Measurements from ENCODE around the gene SLC7A5.
A peak's percentile ranks its signal among the peaks of the same experiment; 100 is the strongest.
"Not testable (repeated sequence)": the region's sequence is repeated elsewhere in the genome, so short reads cannot be mapped to it uniquely, and the experiment has no call there.

SLC7A5 gene

DNA sequence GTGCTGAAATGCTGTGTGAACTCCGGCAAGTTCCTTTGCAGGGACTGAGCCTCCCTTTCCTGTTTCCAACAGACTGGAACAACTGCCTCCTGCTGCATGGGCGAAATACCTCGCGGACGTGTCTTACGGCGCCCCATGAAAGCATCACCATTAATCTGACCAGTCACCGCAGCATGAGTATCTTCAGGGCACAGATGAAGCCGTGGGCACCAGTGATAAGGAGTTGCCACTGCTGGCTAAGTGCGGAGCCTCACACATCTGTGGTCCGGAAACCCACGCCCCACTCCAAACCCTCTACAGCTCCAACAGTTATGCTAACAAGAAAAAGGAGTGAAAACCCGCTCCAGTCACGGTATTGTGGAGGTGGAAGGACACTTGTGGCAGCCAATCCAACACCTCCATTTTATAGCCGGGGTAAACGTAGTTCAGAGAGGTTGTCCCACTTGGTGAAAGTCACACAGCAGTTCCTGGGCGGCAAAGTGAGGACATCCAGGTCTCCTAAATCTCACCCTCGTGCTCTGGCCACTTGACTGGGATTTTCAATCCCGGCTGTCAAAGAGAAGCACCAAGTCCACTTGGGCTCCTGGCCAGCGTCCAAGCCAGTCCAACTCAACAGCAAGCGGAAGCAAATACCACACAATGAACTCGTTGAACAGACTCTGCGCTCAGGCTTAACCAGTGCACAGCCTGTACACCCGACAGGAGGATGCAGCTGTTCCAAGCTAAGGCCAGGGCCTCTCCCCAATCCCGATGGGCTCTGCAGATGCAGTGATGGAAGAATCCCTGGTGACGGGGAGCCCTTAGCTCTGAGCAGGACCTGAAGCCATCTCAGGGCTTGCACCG lies 10.9 kb downstream of the SLC7A5 start:
- H3K9me3 ChIP-seq (ENCODE audit: control insufficient read depth in 2 of 2, low read length in 2 of 2); H3K27me3 ChIP-seq (ENCODE audit: control insufficient read depth in 1 of 2, insufficient read depth in 2 of 2, low read length in 2 of 2); H3K36me3 ChIP-seq (ENCODE audit: control insufficient read depth in 2 of 2, insufficient read depth in 2 of 2, low read length in 2 of 2): not testable (repeated sequence)
- peaks cover 84% of the 10 kb centered on the region for H3K4me1 ChIP-seq (ENCODE audit: control insufficient read depth, insufficient read depth, low read length)
- peak overlapping the region in 1 of 2 donors; percentile 44 for H3K9ac ChIP-seq (ENCODE audit: low read length in 2 of 2)
- peak overlapping the region; percentile 91 for H3K27ac ChIP-seq (ENCODE audit: low read length)
- H3K4me3 ChIP-seq (ENCODE audit: low read length in 2 of 2): peak overlapping the region in 1 of 2 donors; percentile 29

DNA sequence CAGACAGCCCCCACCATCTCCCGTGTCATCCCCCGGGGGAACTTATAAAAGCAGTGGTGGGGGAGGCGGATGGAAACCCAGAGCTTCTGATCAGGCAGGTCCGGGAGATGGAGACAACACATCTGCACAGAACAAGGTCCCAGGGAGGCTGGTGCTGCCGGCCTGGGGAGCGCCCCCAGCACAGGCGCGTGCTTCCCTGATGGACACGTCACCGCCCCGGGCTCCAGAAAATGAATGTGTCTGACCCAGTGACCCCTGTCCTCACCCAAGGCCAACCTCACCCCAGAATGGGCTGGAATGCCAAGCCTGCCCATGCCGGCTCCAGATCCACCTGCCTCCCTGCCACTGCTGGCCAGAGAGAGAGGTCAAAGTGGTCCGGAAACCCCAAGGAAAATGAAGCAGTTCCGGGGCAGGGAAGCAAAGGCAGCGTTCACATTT lies 12.5 kb downstream of the SLC7A5 start:
- Histone ChIP-seq H3K4me3 (ENCODE audit: low read length in 2 of 2) (no peak overlapping the region), H3K27ac (ENCODE audit: low read length) (peak overlapping the region; percentile 91), H3K9me3 (ENCODE audit: control insufficient read depth in 2 of 2, low read length in 2 of 2) (no peaks in the 10 kb centered on the region), H3K9ac (ENCODE audit: low read length in 2 of 2) (peak overlapping the region in 1 of 2 donors; percentile 39), H3K36me3 (ENCODE audit: control insufficient read depth in 2 of 2, insufficient read depth in 2 of 2, low read length in 2 of 2) (no peaks in the 10 kb centered on the region), H3K27me3 (ENCODE audit: control insufficient read depth in 1 of 2, insufficient read depth in 2 of 2, low read length in 2 of 2) (no peaks in the 10 kb centered on the region), H3K4me1 (ENCODE audit: control insufficient read depth, insufficient read depth, low read length) (peaks cover 84% of the 10 kb centered on the region)

DNA sequence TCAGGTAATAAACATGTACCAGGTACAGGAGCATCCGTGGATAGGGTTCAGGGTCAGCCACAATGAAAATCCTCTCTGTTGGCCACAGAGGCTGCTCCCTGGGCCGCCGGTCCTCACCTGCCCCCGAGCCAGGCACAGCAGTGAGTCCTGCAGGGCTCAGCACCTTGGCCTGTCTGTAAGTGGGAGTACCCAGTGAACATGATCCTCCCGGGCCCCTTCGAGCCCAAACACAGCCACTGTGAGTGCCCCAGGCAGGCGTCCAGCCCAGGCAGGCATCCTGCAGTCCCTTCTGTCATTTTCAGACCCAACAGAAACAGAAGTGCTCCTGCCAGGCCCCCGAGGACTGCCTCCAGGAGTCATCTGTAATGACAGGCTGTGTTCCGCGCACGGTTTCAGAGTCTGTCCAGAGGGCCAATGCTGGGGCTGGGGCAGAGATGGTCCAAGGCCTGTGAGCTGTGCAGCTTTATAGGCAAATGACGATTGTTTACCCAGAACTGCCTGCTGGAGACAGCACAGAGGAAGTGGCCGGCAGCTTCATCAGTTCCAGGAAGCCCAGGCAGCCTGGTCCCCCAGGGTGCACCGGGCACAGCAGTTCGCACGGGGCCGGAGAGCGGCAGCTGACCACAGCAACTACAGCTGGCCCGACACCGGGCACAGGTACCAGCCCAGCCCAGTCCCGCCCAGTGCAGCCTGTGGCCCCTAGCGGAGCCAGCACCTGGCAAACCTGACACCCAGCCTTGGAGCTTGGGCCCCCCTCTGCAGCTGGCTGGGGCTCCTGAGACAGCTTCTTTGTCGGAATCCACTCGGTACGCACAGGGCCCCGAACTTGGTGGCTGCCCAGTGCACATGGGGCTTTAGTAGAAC lies 13.2 kb downstream of the SLC7A5 start:
- peaks cover under 1 to 2% of the 10 kb centered on the region in 2 donors for H3K36me3 ChIP-seq (ENCODE audit: control insufficient read depth in 2 of 2, insufficient read depth in 2 of 2, low read length in 2 of 2)
- H3K4me1 ChIP-seq (ENCODE audit: control insufficient read depth, insufficient read depth, low read length): peaks cover 78% of the 10 kb centered on the region
- H3K9me3 ChIP-seq (ENCODE audit: control insufficient read depth in 2 of 2, low read length in 2 of 2): no peaks in the 10 kb centered on the region
- peak overlapping the region; percentile 12 to 22 for H3K4me3 ChIP-seq (ENCODE audit: low read length in 2 of 2)
- peak overlapping the region; percentile 91 for H3K27ac ChIP-seq (ENCODE audit: low read length)
- H3K27me3 ChIP-seq (ENCODE audit: control insufficient read depth in 1 of 2, insufficient read depth in 2 of 2, low read length in 2 of 2): no peaks in the 10 kb centered on the region
- peak overlapping the region; percentile 36 to 68 for H3K9ac ChIP-seq (ENCODE audit: low read length in 2 of 2)

DNA sequence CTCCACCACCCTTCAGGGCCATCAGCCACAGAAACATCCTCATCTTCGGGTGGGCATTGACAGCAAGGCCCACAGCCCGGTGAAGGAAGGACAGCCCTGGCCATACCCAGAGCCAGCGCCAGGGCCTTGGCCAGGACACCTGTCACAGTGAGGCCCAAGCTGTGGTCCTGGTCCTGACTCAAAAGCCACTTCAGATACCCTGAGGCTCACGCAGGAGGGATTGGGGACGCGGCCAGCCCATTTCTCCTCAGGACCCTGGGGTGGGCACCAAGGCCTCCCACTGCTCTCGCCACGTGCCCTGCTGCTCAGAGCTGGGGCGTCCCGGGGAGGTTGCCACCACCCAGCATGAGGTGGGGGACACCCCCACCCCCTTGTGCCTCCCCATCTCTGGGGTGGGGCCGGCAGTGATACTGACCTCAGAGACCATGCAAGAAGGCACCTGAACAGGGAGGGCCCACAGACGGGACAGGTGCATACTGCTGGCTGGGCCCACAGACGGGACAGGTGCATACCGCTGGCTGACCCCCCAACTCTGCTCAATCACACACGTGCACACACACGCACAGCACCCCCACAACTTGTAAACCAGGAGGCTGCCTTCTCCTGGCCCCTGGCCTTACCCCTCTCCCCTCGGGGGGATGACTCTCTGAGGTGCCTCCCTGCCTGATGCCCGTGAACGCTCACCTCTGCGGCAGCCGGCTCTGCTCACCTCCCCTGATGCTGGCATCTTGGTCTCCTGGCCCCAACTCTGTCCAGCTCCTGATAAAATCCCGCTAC lies 14.2 kb downstream of the SLC7A5 start:
- Histone ChIP-seq H3K36me3 (ENCODE audit: control insufficient read depth in 2 of 2, insufficient read depth in 2 of 2, low read length in 2 of 2) (peaks cover 3 to 8% of the 10 kb centered on the region in 2 donors), H3K9ac (ENCODE audit: low read length in 2 of 2) (peak overlapping the region; percentile 47 to 68), H3K27me3 (ENCODE audit: control insufficient read depth in 1 of 2, insufficient read depth in 2 of 2, low read length in 2 of 2) (no peaks in the 10 kb centered on the region), H3K27ac (ENCODE audit: low read length) (peak overlapping the region; percentile 91), H3K4me1 (ENCODE audit: control insufficient read depth, insufficient read depth, low read length) (peaks cover 74% of the 10 kb centered on the region), H3K9me3 (ENCODE audit: control insufficient read depth in 2 of 2, low read length in 2 of 2) (no peaks in the 10 kb centered on the region), H3K4me3 (ENCODE audit: low read length in 2 of 2) (peak overlapping the region in 1 of 2 donors; percentile 22)

DNA sequence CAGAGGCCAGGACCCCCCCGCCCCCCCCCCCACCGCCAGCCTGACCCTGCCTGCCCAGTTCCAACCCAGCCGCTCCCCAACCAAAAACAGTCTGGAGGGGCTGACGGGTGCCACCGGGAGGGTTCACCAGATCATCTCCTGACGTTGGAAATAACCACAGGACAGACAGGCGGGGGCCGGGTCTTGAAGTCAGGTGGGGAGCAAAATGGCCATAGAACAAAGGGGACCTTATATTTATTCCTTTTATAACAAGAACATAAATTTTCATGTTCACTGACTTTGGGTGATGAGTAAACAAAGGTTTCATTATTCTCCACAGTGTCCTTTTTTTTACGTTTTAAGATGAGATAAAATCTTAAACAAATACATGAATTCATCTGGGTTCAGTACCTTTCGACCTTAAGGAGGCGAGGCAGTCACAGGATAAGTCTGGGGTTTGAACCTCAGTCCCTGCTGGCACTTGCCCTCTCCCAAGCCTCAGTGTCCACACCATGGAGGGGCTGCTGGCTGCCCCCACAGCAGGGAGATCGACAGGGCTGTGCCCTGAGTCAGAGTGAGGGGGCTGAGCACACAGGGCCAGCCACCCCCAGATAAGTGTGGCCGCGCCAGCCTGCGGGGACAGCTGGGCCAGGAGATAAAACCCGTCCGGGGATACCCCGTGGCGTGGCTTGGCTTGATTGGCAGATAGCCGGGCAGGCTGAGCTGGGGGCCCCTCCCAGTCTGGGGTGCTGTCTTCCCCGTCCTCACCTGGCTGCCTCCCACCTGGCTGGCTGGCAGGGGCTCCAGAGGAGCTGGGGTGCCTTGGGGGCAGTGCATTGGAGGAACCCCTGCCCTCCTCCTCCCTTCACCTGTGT lies 15.0 kb downstream of the SLC7A5 start:
- peak overlapping the region in 1 of 2 donors; percentile 71 for H3K4me3 ChIP-seq (ENCODE audit: low read length in 2 of 2)

DNA sequence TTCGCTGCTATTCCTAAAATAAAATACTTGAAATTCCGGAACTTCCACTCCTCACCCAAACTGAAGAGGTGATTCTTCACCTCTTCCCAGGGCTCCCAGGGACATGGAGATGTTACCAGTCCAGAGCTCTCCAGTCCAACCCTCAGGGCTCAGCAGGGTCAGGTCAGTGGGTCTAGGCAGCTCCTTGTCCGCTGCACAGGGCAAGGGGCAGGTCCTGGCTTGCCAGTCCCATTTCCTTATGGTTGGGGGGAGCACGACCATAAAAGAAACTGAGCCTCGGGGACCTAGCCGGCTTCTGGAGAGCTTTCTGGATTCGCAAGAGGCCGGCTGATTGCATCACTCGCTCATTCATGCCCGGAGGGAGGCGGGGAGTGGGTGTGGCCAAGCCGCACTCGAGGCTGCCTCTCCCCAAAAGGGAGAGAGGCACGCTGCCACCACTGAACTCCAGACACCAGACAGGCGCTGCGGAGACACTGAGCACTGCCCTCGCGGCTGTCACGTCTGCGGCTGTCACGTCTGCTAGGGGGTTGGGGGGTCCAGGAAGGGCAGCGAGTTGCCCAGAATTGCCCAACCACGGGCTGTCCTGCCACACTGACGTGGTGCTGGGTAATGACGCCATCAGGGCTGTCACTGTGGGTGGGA lies 15.8 kb downstream of the SLC7A5 start:
- H3K4me3 ChIP-seq (ENCODE audit: low read length in 2 of 2): peak overlapping the region; percentile 3 to 71
- H3K9me3 ChIP-seq (ENCODE audit: control insufficient read depth in 2 of 2, low read length in 2 of 2): no peaks in the 10 kb centered on the region
- H3K4me1 ChIP-seq (ENCODE audit: control insufficient read depth, insufficient read depth, low read length): peaks cover 69% of the 10 kb centered on the region
- H3K27me3 ChIP-seq (ENCODE audit: control insufficient read depth in 1 of 2, insufficient read depth in 2 of 2, low read length in 2 of 2): no peaks in the 10 kb centered on the region
- H3K36me3 ChIP-seq (ENCODE audit: control insufficient read depth in 2 of 2, insufficient read depth in 2 of 2, low read length in 2 of 2): peaks cover 3 to 15% of the 10 kb centered on the region in 2 donors
- H3K27ac ChIP-seq (ENCODE audit: low read length): peak overlapping the region; percentile 82
- peak overlapping the region; percentile 29 to 66 for H3K9ac ChIP-seq (ENCODE audit: low read length in 2 of 2)

More for the DNA sequence above, 15.0 kb downstream of the SLC7A5 start:
- H3K9me3 ChIP-seq (ENCODE audit: control insufficient read depth in 2 of 2, low read length in 2 of 2): no peaks in the 10 kb centered on the region
- H3K27ac ChIP-seq (ENCODE audit: low read length): peak overlapping the region; percentile 91
- H3K9ac ChIP-seq (ENCODE audit: low read length in 2 of 2): peak overlapping the region; percentile 47 to 66
- H3K4me1 ChIP-seq (ENCODE audit: control insufficient read depth, insufficient read depth, low read length): peaks cover 76% of the 10 kb centered on the region
- H3K27me3 ChIP-seq (ENCODE audit: control insufficient read depth in 1 of 2, insufficient read depth in 2 of 2, low read length in 2 of 2): no peaks in the 10 kb centered on the region
- peaks cover 3 to 8% of the 10 kb centered on the region in 2 donors for H3K36me3 ChIP-seq (ENCODE audit: control insufficient read depth in 2 of 2, insufficient read depth in 2 of 2, low read length in 2 of 2)

DNA sequence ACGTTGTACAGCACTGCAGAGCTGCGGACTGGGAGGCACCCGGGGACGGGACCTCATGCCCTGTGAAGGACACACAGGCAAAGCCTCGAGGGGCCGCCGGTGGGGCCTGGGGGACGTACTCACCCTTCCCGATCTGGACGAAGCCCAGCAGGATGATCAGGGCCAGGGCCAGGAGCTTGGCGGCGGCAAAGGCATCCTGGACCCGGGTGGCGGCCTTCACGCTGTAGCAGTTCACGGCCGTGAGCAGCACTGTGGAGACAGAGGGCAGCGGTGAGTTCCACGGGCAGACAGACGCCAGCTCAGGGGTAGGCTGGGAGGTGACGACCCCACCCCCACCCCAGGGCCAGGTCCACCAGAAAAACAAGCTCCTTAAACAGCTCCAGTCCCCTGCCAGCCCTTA lies 17.7 kb downstream of the SLC7A5 start:
- H3K27ac ChIP-seq (ENCODE audit: low read length): no peak overlapping the region
- H3K4me1 ChIP-seq (ENCODE audit: control insufficient read depth, insufficient read depth, low read length): peaks cover 57% of the 10 kb centered on the region
- H3K27me3 ChIP-seq (ENCODE audit: control insufficient read depth in 1 of 2, insufficient read depth in 2 of 2, low read length in 2 of 2): no peaks in the 10 kb centered on the region
- H3K9me3 ChIP-seq (ENCODE audit: control insufficient read depth in 2 of 2, low read length in 2 of 2): no peaks in the 10 kb centered on the region
- peaks cover 3 to 21% of the 10 kb centered on the region in 2 donors for H3K36me3 ChIP-seq (ENCODE audit: control insufficient read depth in 2 of 2, insufficient read depth in 2 of 2, low read length in 2 of 2)
- H3K4me3 ChIP-seq (ENCODE audit: low read length in 2 of 2): no peak overlapping the region
- H3K9ac ChIP-seq (ENCODE audit: low read length in 2 of 2): no peak overlapping the region

DNA sequence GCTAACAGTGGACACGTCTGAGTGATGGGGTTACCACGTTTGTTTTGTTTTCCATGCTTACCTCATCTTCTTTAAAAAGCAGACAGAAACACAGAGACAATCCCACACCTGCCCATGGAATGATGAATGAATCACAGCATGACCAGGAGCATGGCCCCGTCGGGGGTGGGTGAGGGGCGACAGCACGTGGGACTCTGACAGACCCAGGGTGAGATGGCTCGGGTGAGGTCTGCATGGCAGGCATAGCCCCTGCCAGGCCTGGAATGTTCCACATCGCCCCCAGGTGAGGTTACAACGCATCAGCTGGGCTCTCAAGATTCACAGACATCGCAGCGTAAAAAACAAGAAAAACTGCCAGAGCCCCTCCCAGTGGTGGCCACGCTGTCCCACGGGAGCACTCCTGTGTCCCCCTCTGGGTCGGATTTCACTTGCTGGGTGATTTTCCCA lies 18.1 kb downstream of the SLC7A5 start:
- peaks cover 57% of the 10 kb centered on the region for H3K4me1 ChIP-seq (ENCODE audit: control insufficient read depth, insufficient read depth, low read length)
- no peaks in the 10 kb centered on the region for H3K27me3 ChIP-seq (ENCODE audit: control insufficient read depth in 1 of 2, insufficient read depth in 2 of 2, low read length in 2 of 2)
- peaks cover 3 to 21% of the 10 kb centered on the region in 2 donors for H3K36me3 ChIP-seq (ENCODE audit: control insufficient read depth in 2 of 2, insufficient read depth in 2 of 2, low read length in 2 of 2)
- H3K27ac ChIP-seq (ENCODE audit: low read length): no peak overlapping the region
- no peak overlapping the region for H3K9ac ChIP-seq (ENCODE audit: low read length in 2 of 2)
- H3K9me3 ChIP-seq (ENCODE audit: control insufficient read depth in 2 of 2, low read length in 2 of 2): no peaks in the 10 kb centered on the region
- no peak overlapping the region for H3K4me3 ChIP-seq (ENCODE audit: low read length in 2 of 2)

Data from stomach smooth muscle (tissue), 2 donors.